ENCODE measurements around the gene PACS2.

GRCh38 chr14:105292826-105293711, 21.5 kb upstream of the PACS2 start:
- TF ChIP-seq EZH2phosphoT487 (IDR thresholded peaks at IDR 0.05; ENCODE audit: borderline replicate concordance, low read length), result no peak
- TF ChIP-seq, protein P1, sequence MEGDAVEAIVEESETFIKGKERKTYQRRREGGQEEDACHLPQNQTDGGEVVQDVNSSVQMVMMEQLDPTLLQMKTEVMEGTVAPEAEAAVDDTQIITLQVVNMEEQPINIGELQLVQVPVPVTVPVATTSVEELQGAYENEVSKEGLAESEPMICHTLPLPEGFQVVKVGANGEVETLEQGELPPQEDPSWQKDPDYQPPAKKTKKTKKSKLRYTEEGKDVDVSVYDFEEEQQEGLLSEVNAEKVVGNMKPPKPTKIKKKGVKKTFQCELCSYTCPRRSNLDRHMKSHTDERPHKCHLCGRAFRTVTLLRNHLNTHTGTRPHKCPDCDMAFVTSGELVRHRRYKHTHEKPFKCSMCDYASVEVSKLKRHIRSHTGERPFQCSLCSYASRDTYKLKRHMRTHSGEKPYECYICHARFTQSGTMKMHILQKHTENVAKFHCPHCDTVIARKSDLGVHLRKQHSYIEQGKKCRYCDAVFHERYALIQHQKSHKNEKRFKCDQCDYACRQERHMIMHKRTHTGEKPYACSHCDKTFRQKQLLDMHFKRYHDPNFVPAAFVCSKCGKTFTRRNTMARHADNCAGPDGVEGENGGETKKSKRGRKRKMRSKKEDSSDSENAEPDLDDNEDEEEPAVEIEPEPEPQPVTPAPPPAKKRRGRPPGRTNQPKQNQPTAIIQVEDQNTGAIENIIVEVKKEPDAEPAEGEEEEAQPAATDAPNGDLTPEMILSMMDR (conservative IDR thresholded peaks at IDR 0.05; ENCODE audit: low read depth, low read length), result no peak
- no peak for TF ChIP-seq EZH2 (IDR thresholded peaks at IDR 0.05; ENCODE audit: low read length, unreplicated experiment)
